KOPT-K1 (cell line): ENCODE data around the gene THG1L.
"Not testable (repeated sequence)": the region's sequence is repeated elsewhere in the genome, so short reads cannot be mapped to it uniquely, and the experiment has no call there.

Source experiments
- H3K27ac ChIP-seq: fragments of 200-600 bp; sonication (generic); 2 replicates; pipeline ENCODE4 v1.5.1; 2016; ENCODE audit warnings: antibody characterized with exemption, mild to moderate bottlenecking, low read depth, low read length; ENCODE audit not compliant: poor library complexity, severe bottlenecking
- H3K36me3 ChIP-seq: fragments of 200-600 bp; sonication (generic); 2 replicates; pipeline ENCODE4 v1.5.1; 2017; ENCODE audit warnings: antibody characterized with exemption, mild to moderate bottlenecking, low read length, moderate library complexity; ENCODE audit not compliant: insufficient read depth
- H3K9me3 ChIP-seq: fragments of 200-600 bp; sonication (generic); 2 replicates; pipeline ENCODE4 v1.5.1; 2017; ENCODE audit warnings: antibody characterized with exemption, low read length, mild to moderate bottlenecking; ENCODE audit not compliant: insufficient read depth, poor library complexity, severe bottlenecking

The THG1L gene

DNA sequence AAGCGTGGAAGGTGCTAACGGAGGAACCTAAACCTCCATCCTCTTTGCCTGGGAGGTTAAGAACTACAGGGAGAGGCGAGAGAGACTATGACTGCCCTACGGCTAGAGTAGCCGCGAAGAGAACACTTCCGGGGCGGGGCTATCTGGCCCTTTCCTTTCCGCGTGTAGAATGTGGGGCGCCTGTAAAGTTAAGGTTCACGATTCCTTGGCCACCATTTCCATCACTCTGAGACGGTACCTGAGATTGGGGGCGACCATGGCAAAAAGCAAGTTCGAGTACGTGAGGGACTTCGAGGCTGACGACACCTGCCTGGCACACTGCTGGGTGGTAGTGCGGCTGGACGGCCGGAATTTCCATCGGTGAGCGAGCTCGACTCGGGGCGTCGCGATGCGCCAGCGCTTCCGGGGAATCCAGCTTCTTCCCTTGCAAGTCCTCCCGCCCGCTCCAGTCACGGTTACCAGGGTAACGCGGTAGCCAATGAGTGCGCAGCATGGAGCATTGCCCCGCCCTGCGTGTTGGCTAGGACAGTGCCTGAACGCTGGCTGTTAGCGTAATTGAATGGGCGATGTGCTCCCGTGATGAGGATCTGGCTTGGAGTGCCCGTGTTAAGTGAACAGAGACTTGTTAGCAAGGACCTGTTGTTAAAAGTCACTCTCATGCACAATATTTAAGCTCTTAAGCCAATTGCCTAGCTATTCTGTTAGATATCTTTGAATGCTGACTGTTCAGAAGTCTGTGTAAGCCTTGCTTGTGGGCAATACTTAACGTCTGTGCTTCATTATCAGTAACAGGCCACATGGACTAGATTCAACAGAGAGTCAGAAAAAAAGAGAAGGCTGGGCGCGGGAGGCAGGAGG is at the start of gene THG1L:
Gene THG1L, plus strand, starts transcription at position 149 of the 858 bp plus-strand sequence. Its CDS starts 21 bp downstream, at position 170.
- peaks cover 35% of the 10 kb centered on the region for H3K36me3 ChIP-seq
- H3K9me3 ChIP-seq: no peaks in the 10 kb centered on the region
- H3K27ac ChIP-seq: peak within 1 kb of the TSS; percentile 79

DNA sequence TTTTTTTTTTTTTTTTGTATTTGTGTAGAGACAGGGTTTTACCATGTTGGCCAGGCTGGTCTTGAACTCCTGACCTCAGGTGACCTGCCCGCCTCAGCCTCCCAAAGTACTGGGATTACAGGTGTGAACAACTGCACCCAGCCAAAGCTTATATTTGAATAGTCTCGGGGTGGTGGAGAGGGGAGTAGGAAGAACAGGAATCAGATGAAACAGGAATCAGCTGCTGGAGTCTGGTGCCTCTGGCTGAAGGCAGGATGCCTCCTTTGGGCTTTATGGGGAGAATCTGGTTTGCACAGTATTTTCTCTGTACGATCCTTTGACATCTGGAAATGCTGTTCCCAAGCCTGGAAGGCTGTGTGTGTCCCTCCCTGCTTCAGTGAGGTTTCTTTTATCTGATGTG is 49.0 kb upstream of the THG1L start:
- Histone ChIP-seq H3K9me3 (no peaks in the 10 kb centered on the region), H3K27ac (no peak overlapping the region), H3K36me3 (no peaks in the 10 kb centered on the region)

DNA sequence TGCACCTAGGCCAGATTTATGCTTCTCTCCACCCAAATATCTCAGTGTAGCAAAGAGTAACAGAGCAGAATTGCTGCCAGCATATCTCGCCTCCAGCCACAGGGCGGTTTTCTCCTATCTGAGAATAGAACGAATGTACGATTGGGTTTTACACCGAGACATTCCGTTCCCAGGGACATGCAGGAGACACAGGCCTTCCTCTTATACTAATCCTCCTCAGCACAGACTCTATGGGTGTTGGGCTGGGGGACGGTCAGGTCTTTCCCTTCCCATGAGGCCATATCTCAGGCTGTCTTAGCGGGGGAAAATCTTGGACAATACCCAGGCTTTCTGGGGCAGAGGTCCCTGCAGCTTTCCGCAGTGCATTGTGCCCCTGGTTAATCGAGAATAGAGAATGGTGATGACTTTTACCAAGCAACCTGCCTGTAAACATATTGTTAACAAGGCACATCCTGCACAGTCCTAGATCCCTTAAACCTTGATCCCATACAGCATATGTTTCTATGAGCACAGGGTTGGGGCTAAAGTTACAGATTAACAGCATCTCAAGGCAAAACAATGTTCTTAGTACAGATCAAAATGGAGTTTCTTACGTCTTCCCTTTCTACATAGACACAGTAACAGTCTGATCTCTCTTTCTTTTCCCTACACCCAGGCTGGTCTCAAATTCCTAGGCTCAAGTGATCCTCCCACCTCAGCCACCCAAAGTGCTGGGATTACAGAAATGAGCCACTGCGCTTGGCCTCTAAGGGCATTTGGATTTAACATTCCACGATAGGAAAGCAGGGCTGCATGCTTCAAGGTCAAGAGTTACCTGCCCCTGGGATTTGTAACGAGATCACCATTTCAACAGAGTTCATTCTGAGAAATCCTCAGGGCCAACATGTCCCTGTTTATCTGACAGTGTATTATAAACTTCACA is 44.7 kb upstream of the THG1L start:
- H3K27ac ChIP-seq, H3K36me3 ChIP-seq, H3K9me3 ChIP-seq: not testable (repeated sequence)

DNA sequence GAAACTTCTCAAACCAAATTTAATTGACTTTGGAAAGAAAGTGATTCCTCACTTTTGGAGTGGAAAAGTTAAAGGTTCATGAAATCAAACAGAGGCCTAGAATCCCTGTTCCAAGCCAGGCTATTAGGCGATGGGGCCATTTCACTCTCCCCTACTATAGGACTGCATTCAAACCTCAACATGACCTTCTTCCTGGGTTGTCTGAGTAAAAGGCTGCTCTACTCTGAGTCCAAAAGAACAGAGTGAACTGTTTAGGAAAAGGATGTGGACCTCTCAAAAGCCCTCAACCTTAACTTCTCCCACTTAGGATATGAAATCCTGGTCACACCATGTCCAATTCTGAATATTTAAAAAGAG is 44.0 kb upstream of the THG1L start:
- peaks cover 9% of the 10 kb centered on the region for H3K9me3 ChIP-seq
- H3K36me3 ChIP-seq: no peaks in the 10 kb centered on the region
- no peak overlapping the region for H3K27ac ChIP-seq

DNA sequence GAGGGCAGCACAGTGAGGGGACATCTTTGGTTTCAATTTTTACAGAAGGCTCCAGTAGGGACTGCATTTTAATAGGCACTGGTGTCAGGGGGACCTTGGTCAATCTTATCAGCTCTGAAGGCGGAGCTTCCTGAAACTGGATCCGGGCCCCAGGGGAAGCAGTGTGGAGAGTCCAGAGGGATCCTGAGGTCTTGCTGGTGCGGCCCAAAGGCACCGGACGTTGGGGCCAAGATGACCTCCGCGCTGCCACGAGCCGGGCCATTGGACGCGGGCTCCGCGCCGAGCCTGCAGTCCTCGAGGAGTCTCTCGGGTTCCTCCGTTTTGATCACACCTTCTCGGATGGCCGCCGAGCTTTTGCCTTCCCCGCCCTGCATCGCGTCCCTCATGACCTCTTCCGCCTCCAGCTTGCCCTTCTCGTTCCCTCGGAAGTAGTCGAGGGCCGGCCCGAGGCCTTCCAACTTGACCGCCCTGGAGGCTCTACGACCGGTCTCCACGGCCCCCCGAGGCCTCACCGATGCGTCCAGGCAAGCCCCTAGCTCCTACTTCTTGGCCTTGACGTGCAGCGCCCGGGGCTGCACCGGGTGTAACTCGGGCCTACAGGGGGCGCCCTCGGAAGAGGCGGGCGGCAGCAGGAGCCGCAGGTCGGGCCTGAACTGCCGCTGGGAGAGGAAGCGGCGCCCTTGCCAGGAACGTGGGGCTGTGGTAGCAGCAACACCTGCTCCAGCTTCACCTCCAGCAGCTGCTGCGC is 41.1 kb upstream of the THG1L start:
- Histone ChIP-seq H3K9me3 (peaks cover 9% of the 10 kb centered on the region), H3K27ac (no peak overlapping the region), H3K36me3 (no peaks in the 10 kb centered on the region)

DNA sequence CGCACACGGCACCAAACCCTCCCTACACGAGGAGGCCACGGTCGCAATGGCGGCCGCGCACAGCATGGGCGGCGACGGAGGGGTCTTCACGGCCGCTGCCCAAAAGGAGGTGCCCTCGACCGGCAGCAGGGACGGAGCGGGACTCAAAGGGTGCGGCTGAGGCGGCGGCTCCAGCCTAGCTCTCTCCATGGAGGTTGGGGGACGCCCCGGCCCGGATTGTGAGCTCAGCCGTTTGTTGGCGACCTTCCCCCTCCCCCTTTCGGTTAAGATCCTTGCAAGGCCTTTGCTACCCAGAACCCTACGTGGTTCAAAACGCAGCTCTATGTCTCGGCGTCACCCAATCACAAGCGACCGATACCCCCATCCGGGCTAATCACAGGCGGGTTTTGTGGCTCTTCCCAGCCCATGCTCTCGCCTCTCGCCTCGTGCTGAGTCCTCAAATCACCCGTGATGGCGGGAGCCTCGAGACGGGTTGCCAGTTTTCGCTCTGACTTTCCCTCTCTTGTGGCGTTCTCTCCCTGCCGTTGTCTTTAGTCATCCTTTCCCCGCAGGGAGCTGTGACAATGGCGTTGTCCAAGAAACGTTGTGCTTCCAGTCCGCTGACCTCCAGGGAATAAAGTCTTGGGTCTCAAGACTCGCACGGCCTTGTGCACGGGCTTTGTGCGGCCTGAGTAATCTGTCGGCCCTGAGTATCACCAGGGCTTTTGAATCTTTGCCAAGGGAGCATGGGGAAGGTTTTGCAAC is 40.4 kb upstream of the THG1L start:
- H3K9me3 ChIP-seq: peaks cover 15% of the 10 kb centered on the region
- no peaks in the 10 kb centered on the region for H3K36me3 ChIP-seq
- no peak overlapping the region for H3K27ac ChIP-seq

DNA sequence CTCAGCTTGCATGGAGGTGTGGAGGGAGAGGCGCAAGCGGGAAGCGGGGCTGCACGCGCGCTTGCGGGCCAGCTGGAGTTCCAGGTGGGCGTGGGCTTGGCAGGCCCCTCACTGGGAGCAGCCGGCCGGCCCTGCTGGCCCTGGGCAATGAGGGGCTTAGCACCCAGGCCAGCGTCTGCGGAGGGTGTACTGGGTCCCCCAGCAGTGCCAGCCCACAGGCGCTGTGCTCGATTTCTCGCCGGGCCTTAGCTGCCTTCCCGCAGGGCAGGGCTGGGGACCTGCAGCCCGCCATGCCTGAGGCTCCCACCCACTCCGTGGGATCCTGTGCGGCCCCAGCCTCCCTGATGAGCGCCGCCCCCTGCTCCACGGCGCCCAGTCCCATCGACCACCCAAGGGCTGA is 37.4 kb upstream of the THG1L start:
- H3K9me3 ChIP-seq: peaks cover 40% of the 10 kb centered on the region

DNA sequence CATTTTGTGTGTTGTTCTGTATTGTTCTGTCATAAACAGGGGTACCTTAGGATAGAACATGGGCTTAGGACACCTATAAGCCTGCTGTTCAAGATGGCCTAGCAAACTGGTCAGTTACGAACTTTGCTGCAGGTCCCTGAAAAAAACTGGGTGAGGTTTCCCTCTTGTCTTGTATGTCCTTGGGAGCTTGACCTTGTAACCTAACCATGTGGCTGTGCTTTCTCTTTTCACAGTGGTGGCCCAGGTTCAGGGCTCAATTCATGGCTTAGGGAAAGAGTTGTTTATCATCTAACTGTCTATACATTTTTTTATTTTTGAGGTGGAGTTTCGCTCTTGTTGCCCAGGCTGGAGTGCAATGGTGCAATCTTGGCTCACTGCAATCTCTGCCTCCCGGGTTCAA is 35.1 kb upstream of the THG1L start:
- not testable (repeated sequence) for H3K36me3 ChIP-seq, H3K27ac ChIP-seq
- H3K9me3 ChIP-seq: peaks cover 44% of the 10 kb centered on the region

More for the DNA sequence above, 37.4 kb upstream of the THG1L start:
- H3K27ac ChIP-seq, H3K36me3 ChIP-seq: not testable (repeated sequence)

DNA sequence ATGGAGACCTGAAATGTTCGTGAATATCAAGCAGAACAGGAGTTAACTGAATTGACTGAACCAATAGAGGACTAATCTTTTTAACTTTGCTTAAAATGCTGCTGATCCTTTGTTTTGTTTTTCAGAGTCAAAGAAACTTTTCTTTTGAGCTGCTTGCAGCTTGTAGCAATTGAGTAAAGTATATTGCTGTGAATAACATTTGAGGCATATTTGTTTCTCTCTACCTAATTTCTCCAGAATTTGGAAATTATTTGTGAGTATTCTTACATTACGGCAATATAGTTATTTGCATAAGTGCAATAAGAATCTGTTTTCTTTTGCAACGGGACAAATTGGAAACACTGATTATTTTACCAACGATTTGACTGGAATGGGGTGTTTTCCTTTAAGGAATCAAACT is 32.5 kb upstream of the THG1L start:
- not testable (repeated sequence) for H3K36me3 ChIP-seq, H3K27ac ChIP-seq
- peaks cover 50% of the 10 kb centered on the region for H3K9me3 ChIP-seq

DNA sequence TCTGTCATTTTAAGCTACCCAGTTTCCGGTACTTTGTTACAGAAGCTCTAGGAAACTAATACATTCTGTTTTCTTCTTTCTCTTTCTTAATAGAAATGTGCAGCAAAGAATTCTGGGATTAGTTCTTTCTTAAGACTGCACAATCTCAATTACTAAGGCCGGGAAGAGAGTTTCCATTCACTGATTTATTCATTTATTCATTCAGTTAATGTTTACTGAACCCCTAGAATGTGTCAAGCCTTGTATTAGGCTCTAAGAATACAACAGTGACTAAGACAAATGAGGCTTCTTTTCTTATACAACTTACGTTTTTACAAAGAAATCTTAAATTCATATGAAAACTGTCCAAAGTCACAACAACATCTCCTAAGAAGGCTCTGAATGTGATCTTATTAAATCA is 27.5 kb upstream of the THG1L start:
- peaks cover 19% of the 10 kb centered on the region for H3K9me3 ChIP-seq
- H3K27ac ChIP-seq: no peak overlapping the region
- H3K36me3 ChIP-seq: no peaks in the 10 kb centered on the region

DNA sequence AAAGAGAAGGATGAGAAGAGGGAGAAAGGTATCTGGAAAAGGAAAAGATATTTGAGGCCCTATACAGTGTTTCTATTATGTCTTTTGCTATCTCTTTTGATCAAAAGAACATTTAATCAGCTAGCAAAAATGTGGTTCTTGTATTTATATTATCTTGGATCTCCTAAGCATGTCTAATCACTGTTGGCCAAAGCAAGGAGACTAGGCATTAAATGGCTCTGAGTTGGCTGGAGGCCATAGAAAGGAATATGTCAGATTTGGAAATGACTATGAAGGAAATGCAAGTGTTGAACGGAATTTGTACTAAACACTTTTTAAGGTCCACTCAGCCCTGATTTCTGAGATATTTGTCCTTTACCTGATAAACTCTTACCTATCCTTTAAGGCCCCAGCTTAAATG is 22.4 kb upstream of the THG1L start:
- Histone ChIP-seq H3K9me3 (no peaks in the 10 kb centered on the region), H3K27ac (no peak overlapping the region), H3K36me3 (no peaks in the 10 kb centered on the region)

DNA sequence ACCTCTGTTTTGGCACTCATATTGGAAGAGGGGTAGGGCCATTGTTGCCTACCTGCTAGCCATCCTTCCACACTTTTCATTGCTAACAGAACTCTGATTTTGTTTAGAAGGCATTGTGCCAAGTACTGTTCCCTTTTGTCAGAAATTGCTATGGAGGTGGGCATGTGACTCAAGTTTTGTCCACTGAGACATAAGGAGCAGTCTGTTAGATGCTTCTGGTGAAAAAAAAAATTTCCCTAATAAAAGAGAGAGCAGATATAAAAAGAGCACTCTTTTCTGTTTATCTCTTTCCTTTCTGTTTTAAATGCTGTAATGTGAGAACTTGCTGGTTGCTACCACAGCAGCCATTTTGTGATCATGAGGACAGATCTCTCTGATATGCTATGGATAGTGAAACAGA is 21.9 kb upstream of the THG1L start:
- H3K36me3 ChIP-seq: no peaks in the 10 kb centered on the region
- no peaks in the 10 kb centered on the region for H3K9me3 ChIP-seq
- H3K27ac ChIP-seq: no peak overlapping the region

DNA sequence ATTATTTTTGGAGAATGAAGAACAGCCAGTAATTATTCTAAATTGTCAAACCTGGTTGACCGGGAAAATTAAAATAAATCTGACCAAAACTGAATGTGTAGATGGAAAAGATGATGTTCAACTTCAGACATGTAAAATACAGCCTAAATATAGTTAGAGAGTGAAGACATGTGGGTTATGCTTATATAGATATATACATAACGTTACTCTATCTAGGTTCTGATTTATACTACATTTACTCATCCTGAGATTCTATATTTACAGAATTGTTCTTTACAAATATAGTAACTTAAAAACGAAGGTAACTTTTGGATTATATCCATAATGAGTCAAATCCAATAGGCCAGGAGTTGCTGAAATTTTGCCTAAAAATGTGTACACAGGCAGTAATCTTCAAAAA is 20.8 kb upstream of the THG1L start:
- no peak overlapping the region for H3K27ac ChIP-seq
- H3K9me3 ChIP-seq: no peaks in the 10 kb centered on the region
- H3K36me3 ChIP-seq: no peaks in the 10 kb centered on the region

DNA sequence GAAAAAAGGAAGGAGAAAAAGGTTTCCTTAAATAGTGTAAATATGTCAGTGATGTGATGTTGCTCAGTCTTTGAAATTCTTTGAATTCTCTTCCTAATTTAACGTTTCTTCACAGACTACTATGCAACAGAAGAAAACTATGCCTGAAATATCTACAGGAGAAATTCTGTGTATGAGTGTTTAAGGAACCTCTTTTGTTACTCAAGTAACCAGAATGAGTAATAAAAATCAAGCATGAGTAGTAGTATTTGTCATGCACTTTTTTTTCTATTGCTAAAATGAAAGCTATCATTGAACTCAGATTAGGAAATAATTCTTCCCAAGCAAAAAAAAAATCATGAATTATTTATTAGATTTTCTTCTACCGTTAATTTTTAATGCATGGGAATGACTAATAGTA is 20.3 kb upstream of the THG1L start:
- H3K9me3 ChIP-seq: no peaks in the 10 kb centered on the region
- H3K27ac ChIP-seq: no peak overlapping the region
- no peaks in the 10 kb centered on the region for H3K36me3 ChIP-seq
